ENCODE data around the gene CDCA5. TPM values are rescaled to one million over a fixed set of nuclear protein-coding genes. Genes with fewer than 3 reads are reported as not detected.

The CDCA5 gene
- total RNA-seq, 1 donor from 2014 or later: 70.7 TPM

- intact Hi-C loops (cut with micrococcal nuclease): loop anchor here (5.0 to 10.0 kb wide), 2 partner anchors 451 to 1224 kb away; partner anchors contain the start of genes B4GAT1, BRMS1, FAM89B and ZNRD2
Observed at GRCh38 chr11:65120831-65121230, 37.0 kb upstream of the CDCA5 start.

DNA sequence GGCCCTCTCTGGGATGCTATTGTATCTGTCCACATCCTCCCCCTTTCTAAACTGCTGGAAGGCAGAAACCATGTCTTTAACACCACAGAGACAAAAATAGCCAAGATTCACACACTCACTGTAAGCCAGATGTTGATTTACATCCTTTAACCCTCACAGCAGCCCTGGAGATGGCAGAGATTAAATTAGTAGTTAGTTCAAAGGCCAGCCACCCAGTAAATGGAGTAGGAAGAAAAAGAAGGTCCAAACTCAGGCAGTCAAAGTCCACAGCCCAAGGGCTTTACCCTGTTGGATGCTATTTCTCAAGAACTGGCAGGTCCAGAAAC lies 35.8 kb upstream of the CDCA5 start:
- intact Hi-C loops (cut with micrococcal nuclease): loop anchor here (10.0 kb wide), 1 partner anchor 1145 kb away; the partner anchor contains the start of gene RAB1B

GRCh38 chr11:65118891-65119669 lies 35.2 kb upstream of the CDCA5 start:
- intact Hi-C loops (cut with micrococcal nuclease): loop anchor here (10.0 kb wide), 1 partner anchor 1146 kb away; the partner anchor contains the start of gene RAB1B

DNA sequence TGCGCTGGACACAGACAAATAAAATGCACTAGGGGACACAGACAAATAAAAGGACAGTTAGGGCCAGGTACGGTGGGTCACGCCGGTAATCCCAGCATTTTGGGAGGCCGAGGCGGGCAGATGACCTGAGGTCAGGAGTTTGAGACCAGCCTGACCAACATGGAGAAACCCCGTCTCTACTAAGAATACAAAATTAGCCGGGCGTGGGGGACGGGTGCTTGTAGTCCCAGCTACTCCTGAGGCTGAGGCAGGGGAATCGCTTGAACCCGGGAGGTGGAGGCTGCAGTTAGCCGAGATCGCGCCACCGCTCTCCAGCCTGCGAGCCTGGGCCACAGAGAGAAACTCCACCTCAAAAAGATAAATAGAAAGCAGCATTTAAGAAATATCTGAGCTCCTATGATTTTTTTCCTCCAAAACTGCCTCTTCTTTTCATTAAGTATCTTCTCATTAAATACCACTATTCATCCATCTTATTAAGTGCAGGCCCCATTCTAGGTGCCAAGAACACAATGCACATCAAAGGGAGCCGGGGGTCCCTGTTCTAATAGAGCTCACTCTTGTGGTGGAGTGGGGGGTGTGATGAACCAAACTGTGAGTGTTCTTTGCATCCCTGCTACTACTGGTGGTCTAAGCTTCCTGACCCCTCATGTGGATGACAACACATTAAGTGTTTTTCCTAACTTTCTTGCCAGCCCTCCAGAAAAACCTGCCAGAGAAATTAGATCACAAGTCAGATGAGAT lies 34.4 kb upstream of the CDCA5 start:
- intact Hi-C loops (cut with micrococcal nuclease): loop anchor here (10.0 kb wide), 1 partner anchor 1147 kb away; the partner anchor contains the start of gene RAB1B

DNA sequence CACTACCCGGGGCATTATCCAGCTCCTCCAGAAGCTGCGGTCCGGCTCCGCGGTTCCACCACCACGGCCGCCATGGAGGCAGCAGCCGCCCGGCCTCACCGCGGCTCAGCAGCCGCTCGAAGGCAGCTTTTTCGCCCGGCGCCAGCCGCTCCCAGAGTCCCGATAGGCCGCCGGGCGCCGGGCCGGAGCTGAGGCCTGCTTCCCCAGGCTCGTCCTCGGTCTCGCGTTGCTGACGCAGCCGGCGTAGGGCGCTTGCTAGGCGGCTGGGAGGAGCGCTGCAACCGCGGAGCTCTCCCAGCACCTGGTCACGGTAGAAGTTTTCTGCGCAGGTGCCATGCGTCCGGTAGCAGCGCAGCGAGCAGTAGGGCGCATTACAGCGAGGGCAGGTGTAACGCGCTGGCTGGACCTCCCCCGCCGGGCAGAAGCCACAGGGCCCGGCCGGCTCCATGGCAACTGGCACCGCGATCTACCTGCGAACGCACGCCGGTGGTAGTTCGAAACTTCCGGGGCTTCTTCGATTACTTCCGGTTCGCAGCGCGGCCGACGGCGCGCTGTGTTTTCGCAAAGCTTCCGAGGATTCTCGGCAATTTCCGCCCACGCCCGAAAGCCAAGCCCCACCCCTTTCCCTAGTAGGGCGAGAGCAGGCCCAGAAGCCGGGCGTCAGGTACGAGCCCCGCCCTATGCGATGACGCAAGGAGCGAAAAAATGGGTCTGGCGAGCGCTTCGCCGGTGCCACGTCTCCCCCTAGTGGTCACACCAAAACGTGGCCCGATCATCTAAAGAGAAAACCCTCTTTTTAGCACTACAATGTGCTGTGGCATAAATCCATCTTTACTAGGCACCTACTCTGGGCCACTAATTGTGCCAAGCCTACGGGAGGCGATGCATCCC lies 33.6 kb upstream of the CDCA5 start, which contains the start of gene ZNHIT2:
TSS of gene ZNHIT2 (minus strand) at position 496 of the 891 bp plus-strand sequence. CDS start at position 448, 48 bp downstream.
- intact Hi-C loops (cut with micrococcal nuclease): loop anchor here (1.0 to 10.0 kb wide), 13 partner anchors 18 to 1147 kb away; partner anchors contain the start of genes ATG2A, CDCA5, MEN1 and PCNX3

GRCh38 chr11:65116370-65117205 lies 32.7 kb upstream of the CDCA5 start:
- intact Hi-C loops (cut with micrococcal nuclease): loop anchor here (1.0 to 10.0 kb wide), 13 partner anchors 19 to 1148 kb away; partner anchors contain the start of genes ATG2A, CDCA5, MEN1 and PCNX3

DNA sequence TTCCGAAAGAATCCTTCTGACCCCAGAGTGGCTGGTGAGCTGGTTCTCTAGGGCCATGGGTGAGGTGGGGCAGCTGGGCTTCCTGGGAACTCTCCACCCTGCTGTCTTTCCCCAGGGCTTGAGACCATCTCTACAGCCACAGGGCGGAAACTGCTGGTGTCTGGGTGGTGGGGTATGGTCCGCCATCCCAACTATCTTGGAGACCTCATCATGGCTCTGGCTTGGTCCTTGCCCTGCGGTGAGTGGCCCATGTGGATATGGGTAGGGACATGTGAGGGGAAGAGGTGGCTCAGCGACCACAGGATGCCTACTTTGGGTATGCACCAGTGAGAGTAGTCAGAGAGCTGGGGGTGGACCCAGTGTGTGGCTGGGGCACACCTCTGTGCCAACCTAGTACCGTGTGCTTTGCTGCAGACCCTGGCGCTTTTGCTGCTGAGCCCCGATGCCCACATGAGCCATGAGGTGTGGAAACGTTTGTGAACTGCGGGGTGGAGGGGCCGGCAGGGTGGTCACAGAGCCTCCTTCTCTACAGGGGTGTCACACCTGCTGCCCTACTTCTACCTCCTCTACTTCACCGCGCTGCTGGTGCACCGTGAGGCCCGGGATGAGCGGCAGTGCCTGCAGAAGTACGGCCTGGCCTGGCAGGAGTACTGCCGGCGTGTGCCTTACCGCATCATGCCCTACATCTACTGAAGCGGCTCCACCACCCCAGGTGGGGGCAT lies 31.7 kb upstream of the CDCA5 start:
- intact Hi-C loops (cut with micrococcal nuclease): loop anchor here (10.0 kb wide), 1 partner anchor 1149 kb away; the partner anchor contains the start of gene RAB1B

DNA sequence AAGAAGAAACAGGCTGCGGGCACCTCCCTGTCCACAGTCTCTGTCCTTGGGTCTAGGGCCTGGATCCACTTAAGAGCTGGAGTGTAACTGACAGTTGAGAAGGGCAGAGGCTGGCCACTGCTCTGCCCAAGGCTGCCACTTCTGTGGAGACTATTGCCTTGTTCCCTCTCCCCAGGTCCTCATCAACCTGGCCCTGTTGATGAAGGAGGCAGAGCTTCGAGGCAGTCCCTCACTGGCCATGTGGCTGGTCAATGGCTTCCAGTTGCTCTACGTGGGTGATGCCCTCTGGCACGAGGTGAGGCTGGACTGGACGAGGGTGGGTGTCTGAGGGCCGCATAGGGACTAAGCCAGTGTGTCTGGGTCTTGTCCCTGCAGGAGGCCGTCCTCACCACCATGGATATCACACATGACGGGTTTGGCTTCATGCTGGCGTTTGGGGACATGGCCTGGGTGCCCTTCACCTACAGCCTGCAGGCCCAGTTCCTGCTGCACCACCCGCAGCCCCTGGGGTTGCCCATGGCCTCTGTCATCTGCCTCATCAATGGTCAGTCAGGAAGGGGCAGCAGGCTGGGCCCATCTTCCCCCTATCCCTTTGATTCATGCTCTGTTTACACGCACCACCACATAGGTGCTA lies 30.8 kb upstream of the CDCA5 start:
- intact Hi-C loops (cut with micrococcal nuclease): loop anchor here (5.0 to 10.0 kb wide), 2 partner anchors 218 to 1150 kb away; partner anchors contain the start of genes DPF2 and RAB1B

- intact Hi-C loops (cut with micrococcal nuclease): loop anchor here (5.0 to 10.0 kb wide), 2 partner anchors 218 to 1151 kb away; partner anchors contain the start of genes DPF2 and RAB1B
Observed at GRCh38 chr11:65113839-65114238, 30.0 kb upstream of the CDCA5 start.

DNA sequence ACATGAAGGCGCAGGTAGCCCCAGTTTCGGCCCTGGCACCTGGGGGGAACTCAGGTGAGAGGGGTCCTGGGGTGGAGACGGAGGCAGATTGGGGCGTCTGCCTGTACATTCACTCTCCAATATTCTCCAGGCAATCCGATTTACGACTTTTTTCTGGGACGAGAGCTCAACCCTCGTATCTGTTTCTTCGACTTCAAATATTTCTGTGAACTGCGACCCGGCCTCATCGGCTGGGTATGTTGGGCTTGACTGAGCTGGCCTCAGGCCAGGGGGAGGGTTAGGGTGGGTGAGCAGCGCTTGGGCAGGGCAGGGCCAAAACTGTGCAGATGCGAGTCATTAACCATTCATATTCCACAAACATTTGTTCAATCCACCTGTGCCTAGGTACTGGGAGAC lies 29.5 kb upstream of the CDCA5 start:
- intact Hi-C loops (cut with micrococcal nuclease): loop anchor here (5.0 to 10.0 kb wide), 2 partner anchors 219 to 1151 kb away; partner anchors contain the start of genes DPF2 and RAB1B

GRCh38 chr11:65112546-65113360 lies 28.9 kb upstream of the CDCA5 start:
- intact Hi-C loops (cut with micrococcal nuclease): loop anchor here (1.0 to 10.0 kb wide), 3 partner anchors 85 to 1152 kb away; partner anchors contain the start of genes DPF2, RAB1B and SNX15

DNA sequence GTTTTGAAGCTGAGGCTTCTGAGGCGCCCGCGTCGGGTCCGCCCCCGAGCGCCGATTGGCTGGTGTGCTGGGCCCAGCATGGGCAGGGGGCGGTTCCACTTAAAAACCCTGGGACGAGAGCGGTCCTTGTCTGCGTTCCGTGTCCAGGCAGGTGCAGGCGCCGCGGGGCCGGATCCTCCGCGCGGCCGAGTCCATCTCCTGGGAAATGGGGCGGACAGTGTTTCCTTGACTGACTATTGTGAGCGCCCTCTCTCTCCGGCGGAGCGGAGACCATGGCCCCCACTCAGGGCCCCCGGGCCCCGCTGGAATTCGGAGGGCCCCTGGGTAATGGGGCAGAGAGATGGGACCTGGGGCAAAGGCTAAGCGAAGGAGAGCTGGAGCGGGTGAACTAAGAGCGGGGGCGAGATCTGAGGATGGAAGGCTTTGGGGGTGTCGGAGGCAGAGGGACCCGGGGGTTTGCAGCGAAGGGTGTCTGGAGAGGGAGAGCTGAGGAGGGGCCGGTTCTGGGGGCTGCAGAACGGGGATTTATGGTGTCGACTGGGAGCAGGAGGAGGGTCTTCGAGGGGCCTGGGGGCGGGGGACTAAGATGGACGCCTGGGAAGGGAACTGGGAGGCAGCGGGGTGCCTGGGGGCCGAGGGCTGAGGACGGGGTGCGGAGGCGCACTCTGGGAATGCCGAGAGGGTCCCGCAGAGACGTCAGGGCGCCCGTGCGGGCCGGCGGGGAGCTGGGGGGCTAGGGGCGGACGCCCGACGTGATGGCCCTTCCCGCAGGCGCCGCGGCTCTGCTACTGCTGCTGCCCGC lies 28.1 kb upstream of the CDCA5 start, which contains the start of gene TM7SF2:
TSS of gene TM7SF2 (plus strand) at position 129 of the 802 bp plus-strand sequence. CDS start at position 273, 144 bp downstream.
- intact Hi-C loops (cut with micrococcal nuclease): loop anchor here (1.0 to 10.0 kb wide), 4 partner anchors 85 to 1153 kb away; partner anchors contain the start of genes CDC42EP2, DPF2, RAB1B and SNX15

DNA sequence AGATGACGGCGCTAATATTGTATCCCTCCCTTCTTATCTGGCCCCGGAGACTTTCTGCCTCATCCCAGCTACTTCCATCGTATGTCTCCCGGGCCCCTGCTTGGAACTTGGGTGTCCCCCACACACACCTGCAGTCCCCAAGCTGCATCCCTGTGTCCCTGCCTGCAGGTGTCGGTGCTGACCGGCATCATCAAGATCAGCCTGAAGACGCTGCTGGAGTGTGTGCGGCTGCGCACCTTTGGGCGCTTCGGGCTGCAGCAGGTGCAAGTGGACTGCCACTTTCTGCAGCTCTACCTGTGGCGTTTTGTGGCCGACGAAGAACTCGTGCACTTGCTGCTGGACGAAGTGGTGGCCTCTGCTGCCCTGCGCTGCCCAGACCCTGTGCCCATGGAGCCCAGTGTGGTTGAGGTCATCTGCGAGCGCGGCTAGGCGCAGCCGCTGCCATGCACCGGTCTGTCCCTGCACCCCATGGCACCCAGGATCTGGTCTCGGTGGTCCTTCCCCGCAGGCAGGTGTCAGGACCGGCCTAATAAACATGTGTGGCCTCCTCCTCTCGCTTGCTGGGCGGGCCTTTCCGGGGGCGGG lies 27.4 kb upstream of the CDCA5 start:
- intact Hi-C loops (cut with micrococcal nuclease): loop anchor here (2.0 to 10.0 kb wide), 3 partner anchors 204 to 1154 kb away; partner anchors contain the start of genes CDC42EP2, DPF2 and RAB1B

DNA sequence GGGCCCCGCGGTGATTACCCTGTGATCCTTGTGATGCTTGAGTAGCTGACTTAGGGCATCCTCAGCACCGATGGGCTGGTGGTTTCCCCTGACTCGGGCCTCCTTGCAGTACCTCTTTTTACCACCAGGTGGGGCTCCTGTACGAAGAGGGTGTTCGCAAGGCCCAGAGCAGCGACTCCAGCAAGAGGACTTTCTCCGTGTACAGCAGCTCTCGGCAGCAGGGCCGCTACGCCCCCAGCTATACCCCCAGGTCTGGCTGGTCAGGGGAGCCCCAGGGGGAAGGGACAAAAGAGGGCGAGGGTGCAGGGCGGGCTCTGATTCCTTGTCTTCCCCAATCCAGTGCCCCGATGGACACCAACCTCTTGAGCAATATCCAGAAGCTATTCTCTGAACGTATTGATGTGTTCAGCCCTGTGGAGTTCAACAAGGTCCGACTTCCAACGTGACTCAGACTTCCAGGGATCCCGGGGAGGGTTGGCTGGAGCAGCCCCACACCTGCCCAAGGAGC lies 26.6 kb upstream of the CDCA5 start:
- intact Hi-C loops (cut with micrococcal nuclease): loop anchor here (1.0 to 10.0 kb wide), 10 partner anchors 12 to 1154 kb away; partner anchors contain the start of genes CAPN1, CDC42EP2, CDCA5 and DPF2
